Caki2 (cell line): ENCODE results near the gene STARD5. TPM values are rescaled to one million over a fixed set of nuclear protein-coding genes. Genes with fewer than 3 reads are reported as not detected.

Experiments used
- DNase-seq: peaks from one replicate; pipeline ENCODE4 v3.0.0-alpha.2; 2015; ENCODE audit warnings: low read depth
- in situ Hi-C: cut with HindIII; loops from 2 replicates; pipeline ENCODE4 v1.10.0; 2016; ENCODE audit warnings: low sequenced_read_pairs, low pct_unique_long_range_greater_than_20kb, mixed read lengths
- total RNA-seq: library from RNA; depleted of rRNA; stranded (reverse); fragments of >200 nt; shearing (Covaris generic); gene quantifications from 2 replicates; pipeline ENCODE4 v1.2.3, GENCODE V29; 2014; ENCODE audit warnings: low replicate concordance

STARD5 gene
- total RNA-seq, 1 experiment from 2014 or later, result 2.0 TPM

DNA sequence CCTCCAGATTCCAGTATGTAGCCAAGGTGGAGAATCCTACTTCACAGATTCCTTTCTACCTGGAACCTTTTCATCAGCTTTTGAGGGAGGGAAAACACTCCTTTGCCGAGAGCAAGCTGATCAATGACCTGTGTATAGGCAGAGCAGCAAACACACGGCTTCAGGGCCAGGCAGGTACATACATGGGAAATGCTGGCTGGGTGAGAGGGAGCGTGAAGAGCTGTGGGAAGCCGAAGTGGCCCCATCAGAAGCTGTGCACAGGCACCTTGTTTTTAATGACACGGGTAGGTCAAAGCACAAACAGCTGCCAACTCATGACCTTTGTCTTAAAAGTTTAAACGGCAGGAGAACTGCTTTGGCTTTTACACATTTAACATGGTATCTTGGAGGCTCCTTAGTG, 25.3 kb downstream of the STARD5 start:
- in situ Hi-C loops, result no loop called here
- no peak for DNase-seq

DNA sequence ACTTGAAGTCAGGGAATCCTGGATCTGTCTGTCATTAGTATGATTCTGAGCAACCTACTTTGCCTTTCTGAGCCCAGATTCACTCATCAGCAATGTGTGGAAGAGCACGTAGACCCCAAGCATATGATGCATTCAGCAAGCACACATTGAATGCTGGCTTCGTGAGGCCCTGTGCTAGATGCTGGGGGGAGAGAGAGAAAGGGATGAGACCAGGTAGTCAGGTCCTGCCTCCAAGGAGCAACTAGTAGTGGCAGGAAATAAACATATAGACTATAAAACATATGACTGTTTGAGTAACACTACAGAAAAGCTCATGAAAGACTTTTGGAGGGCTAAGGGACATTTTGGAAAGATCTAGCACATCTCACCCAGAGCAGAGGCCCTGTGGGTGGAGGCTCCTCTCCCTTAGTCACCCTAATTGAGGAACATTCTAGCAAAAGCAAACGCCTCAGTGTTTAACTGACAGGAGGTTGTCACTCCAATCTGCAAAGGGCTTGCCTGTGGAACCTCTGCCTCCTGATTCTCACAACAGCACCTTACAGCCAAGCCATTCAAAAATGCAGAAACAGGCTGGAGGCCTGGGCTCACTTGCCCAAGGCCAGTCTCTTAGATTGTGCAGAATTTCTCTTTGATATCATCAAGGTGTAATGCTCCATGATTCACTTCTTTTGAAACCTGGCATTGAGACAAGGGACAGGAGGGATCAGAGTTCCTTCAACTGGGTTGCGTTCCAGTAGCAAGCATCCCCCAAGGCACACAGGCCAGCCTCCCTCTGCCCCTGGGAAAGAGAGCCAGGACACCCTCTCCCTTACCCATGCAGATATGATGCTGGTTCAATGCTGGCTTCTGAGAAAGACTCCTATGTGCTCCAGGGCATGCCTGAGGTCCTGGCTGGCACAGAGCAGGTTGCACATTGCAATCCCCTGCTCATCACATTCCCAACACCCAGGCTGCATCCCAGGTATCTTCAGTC, 26.1 kb downstream of the STARD5 start:
- in situ Hi-C loops, result no loop called here
- no peak for DNase-seq

DNA sequence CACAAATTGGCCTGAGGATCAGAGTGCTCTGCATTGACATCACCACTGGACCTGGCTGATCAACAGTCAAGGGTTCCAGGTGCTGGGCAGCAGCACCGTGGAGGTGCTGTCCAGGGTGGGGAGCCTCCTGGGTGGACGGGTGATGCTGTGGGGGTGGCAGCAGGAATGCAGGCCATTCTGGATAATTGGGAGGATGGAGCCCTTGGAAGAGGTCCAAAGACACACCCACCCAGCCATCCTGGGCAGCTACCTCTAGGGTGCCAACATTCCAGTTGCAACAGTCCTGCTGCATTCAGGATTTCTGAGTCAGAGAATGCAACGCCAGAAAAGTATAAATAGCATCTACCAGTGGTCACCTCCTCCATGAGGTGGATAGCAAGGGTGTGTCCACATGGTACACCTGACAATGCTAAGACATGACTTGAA, 26.8 kb downstream of the STARD5 start:
- in situ Hi-C loops, result no loop called here
- DNase-seq, result peak; percentile 8

DNA sequence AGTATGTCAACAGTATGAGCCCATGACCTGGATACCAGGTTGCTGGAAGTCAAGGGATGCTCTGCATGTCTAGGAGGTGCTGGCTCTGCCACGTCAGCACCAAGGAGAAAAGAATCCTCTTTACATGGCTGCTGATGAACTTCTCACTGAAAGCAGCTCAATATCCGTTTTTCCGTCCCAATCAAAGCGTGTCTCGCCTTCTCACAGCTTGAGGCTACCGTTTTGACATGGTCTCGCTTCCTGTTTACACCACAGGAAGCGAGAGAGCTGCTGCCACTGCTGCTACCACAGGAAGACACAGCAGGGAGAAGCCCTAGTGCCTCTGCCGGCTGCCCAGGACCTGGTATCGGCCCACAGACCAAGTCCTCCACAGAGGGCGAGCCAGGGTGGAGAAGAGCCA, 27.3 kb downstream of the STARD5 start:
- in situ Hi-C loops, result no loop called here
- no peak for DNase-seq

DNA sequence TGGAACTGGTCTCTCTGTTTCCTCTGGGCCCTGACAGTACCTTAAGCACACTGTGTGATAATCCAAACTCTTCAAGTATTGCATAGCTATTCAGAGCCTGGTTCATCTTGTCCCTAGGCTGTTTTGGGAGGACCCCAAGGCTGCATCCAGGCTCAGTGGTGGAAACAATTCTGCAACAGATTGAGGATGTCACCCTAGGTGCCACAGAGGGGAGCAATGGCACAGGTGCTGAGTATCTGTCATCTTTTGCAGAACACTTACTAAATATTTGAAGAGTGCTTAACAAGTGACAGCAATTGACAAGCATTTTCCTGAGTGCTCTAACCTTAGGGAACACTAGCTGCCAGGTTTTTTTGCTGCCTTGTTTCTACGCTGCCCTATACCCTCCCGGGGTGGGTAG, 27.8 kb downstream of the STARD5 start:
- no peak for DNase-seq
- in situ Hi-C loops, result no loop called here

DNA sequence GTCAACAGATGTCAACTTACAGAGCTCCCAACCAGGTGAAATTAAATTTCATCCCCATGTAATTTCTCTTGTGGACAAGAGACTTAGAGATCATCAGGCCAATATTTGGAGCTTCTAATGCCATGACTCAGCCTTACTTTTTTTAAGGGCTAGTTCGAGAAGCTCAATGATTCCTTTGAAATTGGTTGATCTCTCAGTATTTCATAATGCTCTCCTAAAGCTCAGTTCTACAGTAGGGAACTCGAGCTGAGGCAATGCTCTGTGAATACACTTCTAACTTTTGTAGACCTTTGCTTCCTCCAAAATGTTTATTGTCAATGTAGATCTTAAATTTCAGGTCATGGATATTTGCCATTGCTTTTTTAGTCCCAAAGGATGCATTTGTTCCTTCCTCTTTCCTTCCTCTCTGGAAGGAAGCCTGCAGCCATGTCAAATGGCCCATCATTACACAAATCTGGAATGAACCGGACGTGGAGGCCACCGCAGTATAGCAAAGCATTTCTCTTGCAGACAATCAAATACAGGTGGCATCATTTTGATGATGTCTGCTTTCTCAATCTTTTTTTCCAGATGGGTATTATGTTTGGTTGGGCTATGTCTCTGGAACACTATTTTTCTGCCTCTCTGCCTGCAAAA, 28.3 kb downstream of the STARD5 start:
- DNase-seq, result no peak
- in situ Hi-C loops, result no loop called here

DNA sequence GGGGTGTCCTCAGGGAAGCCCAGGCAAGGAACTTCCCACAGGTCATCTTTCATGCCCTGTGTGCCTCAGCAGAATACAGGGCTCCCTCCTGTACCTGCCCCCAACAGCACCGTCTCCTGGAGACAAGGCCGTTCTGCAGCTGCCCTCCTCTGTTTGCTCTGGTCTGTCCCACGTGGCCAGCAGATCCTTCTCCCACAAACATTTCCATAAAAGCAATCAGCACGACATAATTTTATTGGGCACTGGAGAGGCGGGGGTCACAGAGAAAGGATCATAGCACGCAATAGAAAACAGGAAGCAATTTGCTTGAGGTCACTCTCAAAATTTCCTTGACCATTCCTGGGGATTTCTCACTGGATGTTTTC, 29.4 kb downstream of the STARD5 start:
- DNase-seq, result no peak
- in situ Hi-C loops, result no loop called here

DNA sequence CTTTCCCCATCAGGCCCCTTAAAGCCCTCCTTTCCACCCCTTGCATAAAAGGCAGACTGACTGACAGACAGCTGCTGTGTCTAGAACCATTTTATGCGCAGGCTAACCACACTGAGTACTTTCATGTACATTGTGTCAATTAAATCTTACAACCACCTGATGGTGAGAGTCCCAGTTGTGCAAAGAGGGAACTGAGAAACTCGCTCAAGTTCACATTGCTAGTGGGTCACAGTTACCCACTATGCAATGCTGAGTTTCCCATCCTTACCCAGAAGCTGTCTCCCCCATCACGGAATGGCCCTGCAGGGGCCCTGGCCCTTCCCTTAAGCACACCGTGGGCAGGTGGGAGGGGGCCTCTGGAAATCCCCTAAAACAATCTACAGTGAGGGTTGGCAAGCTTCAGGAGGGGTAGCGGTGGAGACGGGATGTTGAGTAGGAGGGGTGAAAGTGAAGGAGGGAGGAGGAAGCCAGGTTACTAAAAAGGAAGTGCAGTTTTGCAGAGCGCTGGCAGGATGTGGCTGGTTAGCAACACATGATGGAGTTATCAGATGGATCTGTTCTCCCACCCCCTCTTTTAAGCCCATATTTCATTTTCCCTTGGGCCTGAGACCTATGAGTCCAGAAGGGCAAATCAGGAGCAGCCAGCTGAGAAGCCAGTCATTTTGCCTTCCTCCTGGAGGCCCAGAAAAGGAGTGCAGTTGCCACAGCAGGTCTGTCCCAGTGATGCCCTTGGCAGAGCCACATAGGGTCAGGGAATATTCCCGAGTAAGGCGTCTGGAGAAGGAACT, 30.0 kb downstream of the STARD5 start:
- no peak for DNase-seq
- in situ Hi-C loops, result no loop called here

DNA sequence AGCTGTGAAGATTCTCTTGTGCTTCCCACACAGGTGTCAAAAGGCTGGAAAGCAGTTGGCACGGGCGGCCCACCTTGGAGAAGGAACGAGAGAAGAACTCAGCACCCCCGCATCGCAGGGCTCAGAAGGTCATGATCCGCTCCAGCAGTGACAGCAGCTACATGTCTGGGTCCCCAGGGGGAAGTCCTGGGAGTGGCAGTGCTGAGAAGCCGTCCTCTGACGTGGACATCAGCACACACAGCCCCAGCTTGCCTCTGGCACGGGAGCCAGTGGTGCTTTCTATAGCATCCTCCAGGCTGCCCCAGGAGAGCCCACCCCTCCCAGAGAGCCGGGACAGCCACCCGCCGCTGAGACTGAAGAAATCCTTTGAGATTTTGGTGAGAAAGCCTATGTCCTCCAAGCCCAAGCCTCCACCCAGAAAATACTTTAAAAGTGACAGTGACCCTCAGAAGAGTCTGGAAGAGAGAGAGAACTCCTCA, 31.4 kb downstream of the STARD5 start:
- in situ Hi-C loops, result no loop called here
- no peak for DNase-seq

DNA sequence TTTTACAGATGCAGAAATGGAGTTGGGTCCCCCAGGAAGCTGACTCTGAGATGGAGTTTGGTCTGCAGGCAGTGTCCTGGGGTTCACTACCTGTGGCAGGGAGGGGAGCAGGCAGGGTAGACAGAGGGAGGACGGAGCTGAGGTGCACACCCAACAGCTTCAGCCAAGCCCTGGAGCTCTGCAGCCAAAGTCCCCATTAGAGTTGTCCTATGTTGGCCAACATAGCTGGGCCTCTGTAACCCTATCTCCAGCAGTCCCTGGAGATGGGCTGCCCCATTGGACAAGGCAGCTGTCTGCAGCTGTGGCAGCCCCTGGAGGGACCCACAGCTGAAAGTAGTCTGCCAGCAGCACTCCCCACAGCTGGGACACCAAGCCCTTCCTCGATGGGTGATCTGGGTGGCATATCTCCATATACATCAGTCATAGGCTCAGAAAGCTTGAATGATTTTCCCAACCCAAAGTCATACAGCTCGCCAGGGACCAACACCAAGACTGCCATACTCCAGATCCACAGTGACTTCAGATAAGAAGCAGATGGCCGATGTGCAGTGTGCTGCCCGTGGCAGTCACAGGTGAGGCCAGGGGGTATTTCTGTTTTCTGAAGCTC, 31.9 kb downstream of the STARD5 start:
- no peak for DNase-seq
- in situ Hi-C loops, result no loop called here

DNA sequence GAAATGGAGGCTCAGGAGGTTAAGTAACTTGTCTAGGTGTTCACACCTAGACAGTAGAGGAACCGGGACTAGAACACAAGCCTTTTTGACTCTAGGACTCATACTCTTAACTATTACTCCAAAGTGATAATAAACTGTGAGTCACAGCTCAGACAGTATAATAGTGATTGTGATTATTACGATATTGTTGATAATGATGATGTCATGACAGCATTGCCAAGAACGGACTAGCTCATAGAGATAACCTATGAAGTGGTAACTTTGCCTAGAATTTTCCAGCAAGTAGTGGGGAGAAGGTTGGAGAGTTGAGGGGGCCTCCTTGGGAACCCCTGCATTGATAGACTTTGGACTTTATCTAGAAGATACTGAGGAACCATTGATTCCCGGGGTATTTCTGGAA, 34.0 kb downstream of the STARD5 start:
- DNase-seq, result no peak
- in situ Hi-C loops, result no loop called here

DNA sequence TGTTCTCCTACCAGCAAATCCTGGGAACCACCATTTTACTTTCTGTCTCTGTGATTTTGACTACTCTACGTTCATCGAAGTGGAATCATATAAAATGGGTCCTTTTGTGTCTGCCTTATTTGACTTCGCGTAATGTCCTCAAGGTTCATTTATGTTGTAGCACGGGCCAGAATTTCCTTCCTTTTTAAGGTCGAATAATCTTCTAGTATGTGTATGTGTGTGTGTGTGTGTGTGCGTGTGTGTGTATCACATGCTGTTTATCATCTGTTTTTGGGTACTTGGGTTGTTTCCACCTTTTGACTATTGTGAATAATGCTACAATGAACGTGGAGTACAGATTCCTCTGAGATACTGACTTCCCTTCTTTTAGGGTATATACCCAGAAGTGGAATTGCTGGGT, 35.3 kb downstream of the STARD5 start:
- no peak for DNase-seq
- in situ Hi-C loops, result no loop called here

DNA sequence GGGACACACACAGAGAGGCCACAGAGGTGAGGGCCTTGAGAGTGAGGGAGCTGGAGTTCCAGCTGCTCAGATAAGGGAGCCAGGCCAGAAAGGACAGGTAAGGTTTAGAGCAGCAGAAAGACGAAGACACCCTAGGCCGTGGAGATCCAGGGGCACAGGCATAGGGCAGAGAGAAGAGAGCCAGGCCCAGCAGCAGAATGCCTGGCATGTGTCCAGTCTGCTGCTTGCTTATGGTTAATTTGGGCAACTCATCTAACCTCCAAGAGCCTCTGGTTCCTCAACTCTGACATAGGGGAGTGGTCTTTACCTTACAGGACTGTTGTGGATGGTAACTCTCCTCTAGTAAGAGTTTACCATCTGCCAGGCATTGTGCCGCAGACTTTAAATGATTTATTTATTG, 35.9 kb downstream of the STARD5 start:
- no peak for DNase-seq
- in situ Hi-C loops, result no loop called here

DNA sequence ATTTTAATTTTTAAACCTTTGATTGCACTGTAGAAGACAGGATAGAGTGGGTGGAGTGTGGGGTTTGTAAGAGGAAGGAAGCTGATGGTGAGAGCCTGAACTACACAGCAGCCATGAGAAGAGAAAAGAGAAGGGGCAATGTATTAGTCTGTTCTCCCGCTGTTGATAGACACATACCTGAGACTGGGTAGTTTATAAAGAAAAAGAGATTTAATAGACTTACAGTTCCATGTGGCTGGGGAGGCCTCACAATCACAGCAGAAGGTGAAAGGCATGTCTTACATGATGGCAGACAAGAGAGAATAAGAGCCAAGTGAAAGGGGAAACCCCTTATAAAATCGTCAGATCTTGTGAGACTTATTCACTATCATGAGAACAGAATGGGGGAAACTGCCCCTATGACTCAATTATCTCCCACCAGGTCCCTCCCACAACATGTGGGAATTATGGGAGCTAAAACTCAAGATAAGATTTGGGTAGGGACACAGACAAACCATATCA, 37.3 kb downstream of the STARD5 start:
- in situ Hi-C loops, result no loop called here
- no peak for DNase-seq

DNA sequence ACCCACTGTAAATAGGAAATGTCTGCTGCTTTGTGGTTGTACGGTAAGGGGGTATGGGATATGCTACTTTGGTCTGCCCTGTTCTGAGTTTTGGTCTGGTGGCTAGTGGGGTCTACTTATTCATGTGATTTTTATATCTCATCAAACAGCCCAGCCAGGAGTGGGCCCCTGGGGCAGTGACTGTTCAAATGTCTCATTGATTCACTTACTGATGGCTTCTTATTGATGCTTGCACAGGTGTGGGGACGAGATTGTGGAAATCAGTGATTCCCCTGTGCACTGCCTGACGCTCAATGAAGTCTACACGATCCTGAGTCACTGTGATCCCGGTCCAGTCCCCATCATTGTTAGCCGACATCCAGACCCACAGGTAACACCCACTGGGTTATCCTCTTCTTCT, 38.5 kb downstream of the STARD5 start:
- in situ Hi-C loops, result no loop called here
- DNase-seq, result no peak

DNA sequence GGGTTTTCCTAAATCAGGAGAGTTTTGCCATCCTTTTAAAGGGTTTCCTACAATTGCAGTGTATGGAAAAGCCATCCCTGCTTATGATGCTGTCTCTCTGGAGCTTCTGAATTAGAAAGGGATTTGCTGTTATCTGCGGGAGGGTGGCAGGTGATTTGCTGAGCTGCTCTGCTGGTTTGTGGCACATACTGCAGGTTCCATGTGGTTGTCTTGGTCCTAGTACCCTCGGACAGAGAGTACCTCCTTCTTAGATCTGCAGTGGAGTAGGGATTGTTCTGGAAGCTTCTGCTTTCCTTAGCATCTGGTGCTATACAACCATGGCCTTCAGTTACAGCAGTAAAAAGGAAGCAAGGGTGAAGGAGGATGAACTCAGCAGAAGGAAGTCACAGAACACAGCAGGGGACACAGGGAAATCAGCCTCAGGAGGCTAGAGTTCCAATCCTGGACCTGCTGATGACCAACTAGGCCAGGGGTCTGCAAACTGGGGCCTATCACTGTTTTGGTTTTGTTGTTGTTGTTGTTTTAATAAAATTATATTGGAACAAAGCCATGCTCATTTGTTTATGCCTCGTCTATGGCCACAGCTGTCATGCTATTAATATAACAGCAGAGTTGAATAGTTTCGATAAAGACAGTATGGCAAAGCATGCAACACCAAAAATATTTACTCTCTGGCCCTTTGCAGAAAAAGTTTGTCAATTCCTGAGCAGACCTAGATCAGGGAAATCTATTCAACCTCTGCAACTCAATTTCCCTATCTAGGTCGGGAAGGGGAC, 39.5 kb downstream of the STARD5 start:
- in situ Hi-C loops, result no loop called here
- no peak for DNase-seq

DNA sequence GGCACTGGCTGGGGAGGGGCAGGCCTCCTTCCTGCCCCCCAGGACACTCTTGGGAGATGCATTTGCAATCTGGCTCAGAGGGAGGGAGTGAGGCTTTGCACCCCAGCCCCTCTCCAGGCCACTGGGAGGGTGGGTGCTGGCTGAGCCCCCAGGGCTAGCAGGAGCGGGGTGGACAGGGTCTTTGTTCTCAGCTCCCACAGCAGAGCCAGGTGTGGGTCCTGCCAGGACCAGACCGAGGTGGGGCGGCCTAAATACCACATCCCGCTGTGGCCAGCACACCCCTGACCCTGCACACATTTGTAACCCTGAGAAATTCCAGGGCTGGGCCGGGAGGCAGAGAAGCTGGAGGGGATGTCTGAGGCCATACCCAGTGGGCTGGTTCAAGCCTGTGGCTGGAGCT, 41.0 kb downstream of the STARD5 start:
- no peak for DNase-seq
- in situ Hi-C loops, result no loop called here

DNA sequence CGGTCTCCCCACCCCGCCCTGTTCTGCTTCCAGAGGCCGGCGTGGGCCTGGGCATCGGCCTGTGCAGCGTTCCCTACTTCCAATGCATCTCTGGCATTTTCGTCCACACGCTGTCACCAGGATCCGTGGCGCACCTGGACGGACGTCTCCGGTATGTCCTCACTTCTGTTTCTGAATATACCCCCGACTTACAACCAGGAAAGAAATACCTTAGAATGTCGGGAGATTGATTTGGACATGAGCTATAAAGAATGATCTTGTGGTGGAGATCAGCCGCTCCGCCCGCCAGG, 41.4 kb downstream of the STARD5 start:
- in situ Hi-C loops, result no loop called here
- DNase-seq, result no peak
